Stimulated activated naive CD8-positive, alpha-beta T cell treated with anti-CD3 and anti-CD28 coated beads, Interleukin-15, Interleukin-2, amounts not matched to agents 100 U/mL and 50 U/mL, for 24 hours (primary cell): ENCODE results near the gene SEMA7A.

ENCODE experiments used
- ATAC-seq: fragments of 150-1000 bp; cut with Tn5 transposase; one replicate; pipeline ENCODE4 v1.10.0; 2021
- DNase-seq: peaks from one replicate; pipeline ENCODE4 v3.0.0; 2021

The SEMA7A gene

DNA sequence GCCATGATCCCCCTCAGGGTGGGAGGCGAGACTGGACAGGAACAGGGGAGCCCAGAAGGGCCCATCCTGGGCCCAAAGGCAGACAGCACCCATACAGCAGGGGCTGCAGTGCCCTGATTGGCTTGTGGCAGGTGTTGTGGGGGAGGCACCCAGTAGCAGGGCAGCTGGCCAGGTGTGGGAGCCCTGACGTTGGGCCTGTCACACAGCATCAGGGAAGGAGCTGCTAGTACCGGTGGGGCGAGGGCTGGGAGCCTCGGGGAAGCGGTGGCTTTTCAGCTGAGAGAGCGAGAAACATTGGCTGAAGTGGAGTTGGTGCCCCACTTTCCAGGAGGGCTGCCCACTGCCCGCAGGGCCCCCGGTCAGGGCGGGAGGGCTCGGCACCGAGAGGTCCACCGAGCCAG lies 46.6 kb downstream of the SEMA7A start:
- ATAC-seq, result no peak
- no peak for DNase-seq

DNA sequence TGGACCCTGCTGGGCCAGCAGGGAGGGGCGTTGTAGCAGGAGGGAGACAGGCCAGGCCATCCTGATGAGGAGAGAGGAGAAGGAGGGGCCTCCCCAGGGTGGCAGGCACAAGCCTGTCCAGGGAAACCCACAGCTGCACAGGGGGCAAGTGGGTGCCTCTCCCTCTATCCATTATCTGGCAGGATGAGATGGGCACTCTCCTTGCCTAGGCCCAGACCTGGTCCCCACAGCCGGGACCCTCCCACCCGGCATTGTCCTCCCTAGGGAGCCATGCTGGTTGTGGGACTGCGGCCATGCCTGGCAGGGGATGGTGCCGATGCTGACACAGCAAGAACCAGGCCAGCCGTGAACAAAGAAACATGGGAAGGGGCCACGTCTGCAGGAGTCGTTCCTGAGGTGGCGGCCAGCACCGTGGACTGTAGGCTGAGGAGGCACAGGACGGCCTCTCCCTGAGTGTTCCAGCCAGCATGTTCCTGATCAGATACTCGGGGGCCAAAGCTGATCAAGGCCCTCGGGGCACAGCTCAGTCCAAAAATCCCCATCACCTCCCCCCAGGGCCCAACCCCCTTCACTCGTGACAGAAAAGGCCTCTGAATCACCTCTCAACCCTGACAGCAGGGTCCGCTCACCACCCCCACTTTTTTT lies 47.1 kb downstream of the SEMA7A start:
- DNase-seq (no peak), ATAC-seq (no peak)

DNA sequence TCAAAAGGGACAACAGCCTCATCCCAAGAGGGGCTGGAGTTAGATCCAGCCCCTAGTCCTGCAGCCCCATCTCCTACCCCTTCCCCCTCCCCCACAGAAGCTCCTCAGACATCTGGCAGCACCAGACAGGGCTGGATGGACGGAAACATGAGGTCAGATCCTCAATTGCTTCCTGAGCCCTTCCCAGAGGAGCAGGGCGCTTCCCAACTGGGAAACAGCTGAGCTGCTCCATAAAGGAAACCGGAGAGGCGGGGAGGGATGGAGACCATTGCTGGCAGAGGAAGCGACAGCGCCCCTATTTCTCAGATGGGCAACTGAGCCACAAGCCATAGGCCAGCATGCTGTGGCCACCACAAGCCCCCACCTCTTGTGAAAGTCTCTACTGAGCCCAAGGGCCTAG lies 48.0 kb downstream of the SEMA7A start:
- ATAC-seq (no peak), DNase-seq (no peak)

DNA sequence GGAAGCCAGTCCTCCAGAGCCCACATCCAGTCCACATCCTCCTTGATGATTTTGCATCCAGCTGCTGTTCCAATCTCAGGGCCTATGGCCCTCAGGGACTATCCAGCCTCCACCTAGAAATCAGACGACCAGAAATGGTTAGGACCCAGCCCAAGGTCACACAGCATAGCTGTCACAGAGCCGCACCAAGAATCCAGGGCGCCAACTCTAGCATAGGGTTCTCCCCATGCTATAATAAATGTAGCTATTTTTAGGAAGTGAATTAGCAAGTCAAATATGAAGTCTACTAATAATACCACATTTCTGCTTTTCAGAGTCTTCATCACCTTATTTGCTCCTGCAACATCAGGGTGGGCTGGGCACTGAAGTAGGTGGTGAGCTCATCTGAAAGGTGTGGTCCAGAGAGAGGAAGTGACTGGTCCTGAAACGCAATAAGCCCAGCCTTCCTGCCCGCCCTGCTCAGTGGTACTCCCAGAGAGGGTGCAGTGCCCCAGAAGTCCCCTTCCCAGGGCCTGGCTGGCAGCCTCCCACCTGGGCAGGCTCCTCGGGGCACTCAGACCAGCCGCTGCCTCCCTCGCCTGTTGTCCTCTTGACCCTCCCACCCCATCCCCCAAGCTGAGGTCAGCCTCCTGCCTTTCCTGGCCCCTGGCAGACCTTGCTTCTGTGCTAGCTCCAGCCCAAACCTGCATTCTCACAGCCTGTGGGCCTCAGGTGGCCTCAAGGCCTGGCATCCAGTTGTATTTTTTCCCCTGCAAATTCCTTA lies 48.7 kb downstream of the SEMA7A start:
- DNase-seq (peak; percentile 80), ATAC-seq (peak; percentile 76)

DNA sequence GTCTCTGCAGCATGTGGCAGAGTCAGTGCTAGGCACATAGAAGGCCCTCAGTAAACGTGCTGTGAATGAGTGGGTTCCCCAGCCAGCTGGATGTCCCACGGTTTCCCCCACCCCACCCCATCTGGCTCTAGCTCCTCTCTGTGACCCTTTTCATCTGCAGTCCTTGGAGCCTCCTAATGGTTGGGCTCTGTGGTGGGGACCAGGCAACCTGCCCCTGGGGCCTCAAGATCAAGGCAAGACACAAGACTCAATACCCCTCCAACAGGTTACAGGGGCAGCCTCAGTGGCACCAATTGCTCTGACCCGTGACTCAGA lies 49.2 kb downstream of the SEMA7A start:
- ATAC-seq, result peak; percentile 1
- no peak for DNase-seq

DNA sequence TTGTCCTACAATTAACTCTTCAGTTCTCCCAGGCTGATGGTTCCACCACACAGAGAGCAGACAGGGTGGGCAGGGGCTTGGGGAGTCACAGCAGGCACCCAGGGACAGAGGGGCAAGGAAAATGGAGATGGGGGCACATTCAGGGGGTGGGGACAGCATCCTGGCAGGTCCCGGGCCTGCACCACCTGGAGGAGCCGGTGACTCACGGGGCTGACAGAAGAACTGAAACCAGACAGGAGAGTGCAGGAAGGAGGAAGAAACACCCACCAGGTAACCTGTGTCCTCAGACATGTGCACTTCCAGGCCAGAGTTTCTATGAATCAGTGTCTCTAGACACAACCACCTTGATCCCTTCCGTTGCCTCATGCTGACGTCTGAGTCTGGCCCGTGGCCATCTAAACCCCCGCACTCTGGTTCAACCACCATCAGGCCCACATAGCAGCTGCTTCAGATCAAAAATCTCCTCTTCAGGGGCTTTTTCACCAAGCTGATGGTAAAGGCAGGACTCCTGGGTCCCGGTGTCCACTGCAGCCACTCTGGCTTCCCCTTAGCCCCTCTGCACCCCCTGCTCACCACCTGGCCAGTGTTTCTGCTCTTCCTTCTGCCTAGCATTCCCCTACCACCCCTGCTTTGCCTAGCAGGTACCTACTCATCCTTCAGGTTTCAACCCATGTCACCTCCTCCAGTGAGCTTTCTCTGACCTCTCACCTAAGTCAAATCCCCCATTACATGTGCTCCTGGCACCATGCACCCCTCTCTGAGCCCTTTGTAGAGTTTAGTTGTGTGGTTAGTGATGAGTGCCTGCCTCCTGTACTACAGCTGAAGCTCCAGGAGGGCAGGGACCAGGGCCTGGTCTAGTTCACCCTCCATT lies 49.8 kb downstream of the SEMA7A start:
- DNase-seq, result peak; percentile 89
- ATAC-seq, result peak; percentile 69

DNA sequence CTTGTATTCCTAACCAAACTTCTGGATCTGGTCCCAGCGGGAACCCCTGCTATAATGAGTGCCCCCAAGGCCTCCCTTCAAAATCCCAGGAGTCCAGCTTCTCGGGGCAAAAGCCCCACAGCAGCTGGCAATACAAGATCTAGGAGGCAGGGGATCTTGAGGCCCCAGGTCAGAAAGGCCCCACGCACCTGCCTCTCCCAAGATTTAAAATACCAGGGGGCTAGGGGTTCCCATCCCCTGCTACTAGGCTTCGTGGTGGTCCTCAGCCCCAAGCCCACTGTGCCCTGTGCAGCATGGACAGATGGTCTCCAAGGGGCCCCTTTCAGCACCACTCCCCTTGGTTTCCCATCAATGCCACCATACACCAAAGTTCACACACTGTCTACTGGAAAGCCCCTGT lies 50.5 kb downstream of the SEMA7A start:
- ATAC-seq (no peak), DNase-seq (no peak)

DNA sequence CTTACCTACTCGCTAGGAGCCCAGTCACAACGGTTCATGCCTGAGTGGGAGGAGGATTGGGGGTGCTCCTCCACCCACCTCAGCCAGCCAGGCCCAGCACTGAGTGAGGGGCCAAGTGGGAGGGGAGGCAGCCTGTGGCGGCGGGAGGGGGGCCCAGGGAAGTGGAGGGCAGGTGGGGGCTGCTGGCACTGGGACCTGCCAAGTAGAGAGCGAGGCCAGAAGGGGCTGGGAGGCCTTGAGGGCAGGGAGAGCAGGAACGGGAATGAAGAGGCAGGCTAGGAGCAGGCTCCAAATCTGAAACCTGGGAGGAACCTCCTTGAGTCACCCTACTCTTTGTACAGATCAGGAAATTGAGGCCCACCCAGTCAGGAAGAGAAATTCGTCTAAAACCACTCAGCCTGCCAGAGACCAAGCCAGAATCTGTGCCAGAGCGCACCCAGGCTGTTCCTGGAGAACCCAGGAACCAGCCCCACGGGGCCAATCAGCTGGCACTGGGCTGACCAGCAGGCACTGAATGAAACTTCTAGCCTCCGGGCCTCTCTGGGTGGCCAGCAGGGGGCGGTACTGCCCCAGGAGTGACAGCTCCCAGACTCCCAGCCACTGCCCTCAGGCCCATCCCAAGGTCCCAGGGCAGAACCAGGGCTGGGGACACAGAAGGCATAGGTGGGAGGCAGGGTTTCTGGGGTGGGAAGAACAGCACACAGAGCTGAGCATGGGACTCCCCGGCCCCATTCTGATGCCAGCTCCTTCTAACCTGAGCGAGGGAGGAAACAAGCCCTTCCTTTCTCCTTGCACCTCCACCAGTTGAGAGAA lies 51.5 kb downstream of the SEMA7A start:
- ATAC-seq (peak; percentile 20), DNase-seq (peak; percentile 90)

DNA sequence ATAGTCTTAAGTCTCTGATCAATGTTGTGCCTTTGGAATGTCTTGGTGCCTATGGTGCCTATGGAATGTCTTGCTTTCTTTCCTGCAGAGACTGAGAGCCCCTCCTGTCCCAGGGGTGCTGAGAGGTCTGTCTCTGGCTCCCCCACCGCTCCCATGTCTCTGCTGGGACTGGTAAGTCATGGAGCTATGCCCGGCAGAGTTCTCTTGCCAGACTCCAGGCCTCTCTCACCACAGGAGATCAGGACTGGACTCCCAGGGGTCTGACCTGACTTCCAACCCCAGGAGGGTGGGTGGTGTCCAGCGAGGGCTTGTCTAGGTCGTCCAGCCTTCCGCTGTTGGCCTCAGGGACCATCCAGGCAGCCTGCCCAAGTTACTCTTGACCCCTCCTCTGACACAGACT lies 52.3 kb downstream of the SEMA7A start:
- ATAC-seq, result no peak
- no peak for DNase-seq

DNA sequence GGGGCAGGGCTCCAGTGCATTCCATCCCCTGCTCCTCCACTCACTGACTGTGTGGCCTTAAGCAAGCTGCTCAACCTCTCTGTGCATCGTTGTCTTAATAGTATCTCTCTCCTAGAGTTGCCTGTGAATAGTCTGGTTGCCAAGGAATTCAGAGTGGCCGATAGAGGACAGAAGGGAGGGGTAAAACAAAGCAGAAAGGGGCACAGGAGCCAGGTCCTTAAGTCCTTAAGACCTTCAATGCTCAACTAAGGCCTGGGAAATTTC lies 52.6 kb downstream of the SEMA7A start:
- ATAC-seq, result no peak
- no peak for DNase-seq

DNA sequence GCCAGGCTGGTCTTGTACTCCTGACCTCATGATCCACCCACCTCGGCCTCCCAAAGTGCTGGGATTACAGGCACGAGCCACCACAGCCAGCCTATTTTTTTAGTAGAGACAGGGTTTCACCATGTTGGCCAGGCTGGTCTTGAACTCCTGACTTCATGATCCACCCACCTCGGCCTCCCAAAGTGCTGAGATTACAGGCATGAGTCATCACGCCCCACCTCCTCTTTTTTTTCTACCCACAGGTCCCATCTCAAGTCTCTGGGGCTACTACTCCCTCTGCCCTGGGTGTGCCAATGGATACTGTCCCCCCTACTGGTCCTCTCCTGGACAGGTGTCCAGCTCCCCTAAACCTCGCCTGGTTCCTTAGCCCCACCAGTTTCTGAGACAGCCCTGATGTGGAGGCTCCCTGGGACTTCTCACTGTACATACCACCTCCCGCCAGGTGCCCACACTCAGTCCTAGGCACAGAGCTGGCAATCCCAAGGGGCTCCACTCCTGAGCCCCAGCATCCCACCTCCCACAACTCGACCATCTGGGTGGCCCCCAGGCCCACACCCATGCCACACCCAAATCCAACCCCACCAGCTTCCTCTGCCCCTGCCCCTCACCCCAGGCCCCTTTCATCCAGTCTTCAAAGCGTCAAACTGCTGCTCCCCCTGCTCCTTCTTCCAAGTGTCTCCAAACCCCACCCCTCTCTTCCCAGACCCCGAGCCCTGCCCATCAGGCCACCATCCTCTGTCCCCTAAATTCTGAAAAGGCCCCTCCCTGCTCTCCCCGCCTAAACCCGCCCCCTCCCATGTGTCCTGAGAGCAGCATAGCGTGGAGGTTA lies 53.2 kb downstream of the SEMA7A start:
- no peak for DNase-seq
- ATAC-seq, result no peak

DNA sequence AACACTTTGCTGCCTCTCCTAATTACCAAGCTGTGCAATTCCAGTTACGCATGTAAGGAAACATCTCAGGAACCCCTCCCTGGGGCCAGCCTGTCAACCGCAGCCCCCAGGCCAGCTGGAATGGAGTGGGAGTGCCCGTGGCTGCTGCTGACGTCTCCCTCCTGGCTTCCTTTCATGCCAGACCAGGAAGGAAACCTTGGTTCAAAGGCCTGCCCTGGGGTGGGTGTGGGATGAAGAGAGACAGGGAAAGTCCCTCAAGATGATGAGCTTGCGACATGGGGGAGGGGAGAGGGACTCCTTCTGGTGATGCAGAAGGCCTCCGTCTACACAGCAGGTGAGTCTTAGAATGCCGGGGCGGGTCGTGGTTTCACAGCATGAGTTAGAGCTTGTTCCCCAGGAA lies 54.9 kb downstream of the SEMA7A start:
- ATAC-seq (peak; percentile 38), DNase-seq (peak; percentile 83)

DNA sequence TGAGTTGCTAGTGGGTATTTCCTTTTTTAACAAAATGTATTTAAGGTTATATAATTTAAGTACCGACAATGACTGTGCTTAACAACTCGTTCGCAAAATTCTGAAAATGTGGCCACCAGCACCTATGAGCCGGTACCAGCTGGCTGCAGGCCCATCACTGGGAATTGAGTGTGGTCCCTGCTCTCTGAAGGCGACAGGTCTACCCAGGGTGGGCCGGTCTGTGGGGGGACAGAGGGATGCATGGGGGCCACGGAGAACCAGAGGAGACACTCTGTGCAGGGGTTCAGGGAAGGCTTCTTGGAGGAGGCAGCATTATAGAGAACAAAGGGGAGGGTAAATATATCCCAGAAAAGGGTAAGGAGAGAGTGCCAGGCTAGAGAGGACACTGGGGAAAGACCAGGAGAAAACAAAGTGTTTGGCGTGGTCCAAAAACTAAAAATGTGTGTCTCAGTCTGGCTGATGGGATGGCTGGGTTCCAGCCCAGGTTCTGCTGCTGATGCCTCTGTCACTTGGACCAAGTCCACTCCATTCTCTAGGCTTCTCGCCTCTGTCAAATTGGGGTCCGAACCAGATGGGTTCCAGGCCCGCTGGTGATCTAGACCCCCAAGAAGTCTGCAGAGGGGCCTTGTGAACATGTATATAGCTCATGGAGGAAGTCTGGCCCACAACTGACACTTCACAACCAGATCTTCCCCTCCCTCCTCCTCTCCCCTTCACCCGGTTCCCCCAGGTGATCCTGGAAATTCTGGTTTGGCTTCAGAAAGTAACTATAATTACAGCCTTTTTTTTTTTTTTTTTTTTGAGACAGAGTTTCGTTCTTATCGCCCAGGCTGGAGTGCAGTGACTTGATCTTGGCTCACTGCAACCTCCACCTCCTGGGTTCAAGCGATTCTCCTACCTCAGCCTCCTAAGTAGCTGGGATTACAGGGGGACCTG lies 55.7 kb downstream of the SEMA7A start:
- DNase-seq (no peak), ATAC-seq (no peak)

DNA sequence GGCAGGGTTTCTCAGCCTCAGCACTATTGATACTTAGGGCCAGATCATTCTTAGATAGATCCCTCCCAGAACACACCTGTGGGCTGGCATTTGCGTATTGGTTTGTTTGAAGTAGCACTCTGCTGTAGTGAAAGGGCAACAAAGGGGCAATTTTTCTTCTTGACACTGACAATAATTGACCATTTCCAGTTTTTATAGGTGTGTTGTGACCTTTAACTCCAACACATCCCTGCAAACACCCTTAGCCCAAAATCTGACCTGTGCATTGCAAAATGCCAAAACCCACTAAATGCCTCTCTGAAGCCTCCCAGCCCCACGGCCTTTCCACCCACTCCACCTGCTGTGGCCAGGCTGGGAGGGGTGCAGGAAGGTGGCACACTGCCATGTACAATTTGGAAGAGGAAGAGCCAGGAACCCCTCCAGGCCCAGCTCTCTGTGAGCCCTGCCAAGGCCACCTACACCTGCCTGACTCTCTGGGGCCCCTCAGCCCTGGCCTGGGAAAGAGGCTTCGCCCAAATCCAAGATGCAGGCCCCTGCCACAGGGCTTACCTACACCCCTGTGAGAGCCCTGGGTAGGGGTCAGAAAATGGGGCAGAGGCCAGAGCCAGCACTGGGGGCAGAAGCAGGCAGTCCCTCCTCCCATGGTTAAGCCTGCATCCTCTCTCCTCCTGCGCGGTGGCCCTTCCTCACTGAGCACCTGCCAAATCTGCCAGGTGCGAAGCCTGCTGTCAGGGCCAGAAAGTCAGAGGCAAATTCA lies 56.8 kb downstream of the SEMA7A start:
- DNase-seq (no peak), ATAC-seq (no peak)

DNA sequence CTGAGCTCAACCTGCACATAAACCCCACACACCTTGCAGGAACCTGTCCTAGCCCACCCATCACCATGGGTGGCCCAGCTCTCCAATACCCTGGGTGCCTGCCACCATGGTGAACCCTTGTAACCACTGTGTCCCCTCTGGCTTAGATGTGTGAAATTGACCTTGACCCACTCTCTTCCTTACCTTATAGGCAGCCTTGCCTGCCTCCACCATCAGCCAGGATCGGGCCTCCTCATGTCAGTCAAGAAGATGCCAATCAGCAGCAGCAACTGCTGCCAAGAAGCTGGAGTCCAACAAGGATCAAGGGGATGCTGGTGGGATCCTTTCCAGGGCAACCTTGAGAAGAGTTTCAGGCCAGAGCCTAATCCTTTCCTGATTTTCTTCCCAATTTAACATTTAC lies 57.5 kb downstream of the SEMA7A start:
- ATAC-seq, result no peak
- no peak for DNase-seq

DNA sequence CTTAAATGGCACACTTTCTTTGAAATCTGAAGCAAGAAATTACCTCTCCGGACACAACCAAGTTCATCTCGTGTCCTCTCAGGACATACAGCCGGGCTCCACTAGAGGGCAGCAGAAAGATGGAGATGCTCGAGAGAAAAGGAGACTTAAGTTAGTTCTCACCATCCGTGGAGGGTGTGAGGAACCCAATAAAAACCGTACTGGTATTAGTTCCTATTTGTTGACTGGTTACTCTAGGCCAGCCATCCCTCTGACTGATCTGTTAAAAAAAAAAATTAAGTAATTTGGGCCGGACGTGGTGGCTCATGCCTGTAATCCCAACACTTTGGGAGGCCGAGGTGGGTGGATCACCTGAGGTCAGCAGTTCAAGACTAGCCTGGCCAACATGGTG lies 58.5 kb downstream of the SEMA7A start:
- DNase-seq (peak; percentile 92), ATAC-seq (peak; percentile 21)

DNA sequence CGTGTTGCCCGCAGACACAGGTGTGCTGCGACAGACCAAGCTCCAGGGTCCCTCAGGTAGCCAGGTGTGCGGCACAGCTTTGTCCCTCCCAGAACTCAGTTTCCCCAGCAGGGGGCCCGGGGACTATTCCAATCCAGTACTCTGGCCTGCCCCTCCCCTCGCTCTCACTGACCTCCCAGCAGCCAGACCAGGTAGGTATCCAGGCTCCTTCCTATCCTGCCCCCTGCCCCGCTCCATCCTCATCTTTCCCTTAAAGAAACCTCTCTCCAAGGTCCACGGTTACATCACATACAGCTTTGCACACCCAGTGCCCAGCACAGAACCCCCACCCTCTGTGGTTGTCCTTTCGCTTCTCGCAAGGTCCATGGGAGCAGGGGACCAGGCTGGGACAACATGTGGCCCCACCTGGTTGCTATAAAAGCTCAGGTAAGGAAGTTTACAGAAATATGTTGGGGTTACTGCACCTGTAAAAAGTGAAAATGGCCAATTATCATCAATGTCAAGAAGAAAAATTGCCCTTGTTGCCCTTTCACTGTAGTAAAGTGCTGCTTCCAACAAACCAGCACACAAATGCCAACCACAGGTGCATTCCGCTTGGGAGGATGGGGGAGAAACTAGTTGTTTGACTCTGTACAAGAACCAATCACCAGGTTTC lies 59.0 kb downstream of the SEMA7A start:
- ATAC-seq, result no peak
- no peak for DNase-seq

DNA sequence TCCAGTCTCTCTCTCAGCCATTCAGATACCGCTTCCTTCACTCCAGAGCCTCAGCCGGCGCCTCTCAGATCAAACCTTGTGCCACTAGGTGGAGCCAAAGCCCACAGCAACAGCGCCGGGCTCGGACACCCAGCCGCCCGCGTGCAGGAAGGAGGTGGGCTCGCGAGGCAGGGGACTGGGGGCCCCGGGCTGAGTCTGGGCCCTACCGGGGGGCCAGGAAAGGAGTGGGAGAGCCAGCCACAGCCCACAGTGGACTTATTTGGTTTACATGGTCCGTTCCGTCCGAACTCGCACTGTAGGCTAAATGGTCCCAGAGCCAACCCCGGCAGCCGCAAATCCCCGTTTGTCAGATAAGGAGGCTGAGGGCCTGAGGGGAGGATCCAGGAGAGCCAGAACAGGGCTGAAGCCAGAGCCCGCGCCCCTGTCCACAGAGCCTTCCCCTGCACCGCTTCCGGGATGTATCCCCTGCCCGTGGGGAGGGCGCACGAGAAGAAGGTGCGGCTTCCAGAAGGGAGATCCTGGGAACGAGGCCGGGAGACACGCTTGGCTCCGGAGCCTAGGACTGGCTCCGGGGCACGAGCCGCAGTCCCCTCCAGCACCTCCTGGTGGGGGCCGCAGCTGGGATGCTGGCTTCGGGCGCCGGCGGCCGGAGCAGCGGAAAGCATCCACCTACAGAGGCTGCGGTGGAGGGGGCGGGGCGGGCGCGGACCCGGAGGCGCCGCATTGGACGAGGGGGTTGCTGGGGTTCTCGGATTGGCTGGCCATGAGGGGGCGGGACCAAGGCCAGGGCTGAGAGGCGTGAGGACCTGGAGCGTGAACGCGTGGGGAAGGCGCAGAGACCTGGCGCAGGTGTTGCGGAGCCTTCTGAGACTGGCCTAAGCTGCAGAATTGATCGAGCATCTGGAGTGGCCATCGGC lies 59.8 kb downstream of the SEMA7A start:
- DNase-seq (peak; percentile 96), ATAC-seq (peak; percentile 86)
